ENCODE results near the gene ERI3. TPM values are rescaled to one million over a fixed set of nuclear protein-coding genes. Genes with fewer than 3 reads are reported as not detected.

ERI3 gene
- total and polyA plus RNA-seq, 9 of the 15 experiments (the other 6 are each of a cell fraction or from before 2014, with no cell fraction given), result 47.8 to 93.4 (median 67.2) TPM

DNA sequence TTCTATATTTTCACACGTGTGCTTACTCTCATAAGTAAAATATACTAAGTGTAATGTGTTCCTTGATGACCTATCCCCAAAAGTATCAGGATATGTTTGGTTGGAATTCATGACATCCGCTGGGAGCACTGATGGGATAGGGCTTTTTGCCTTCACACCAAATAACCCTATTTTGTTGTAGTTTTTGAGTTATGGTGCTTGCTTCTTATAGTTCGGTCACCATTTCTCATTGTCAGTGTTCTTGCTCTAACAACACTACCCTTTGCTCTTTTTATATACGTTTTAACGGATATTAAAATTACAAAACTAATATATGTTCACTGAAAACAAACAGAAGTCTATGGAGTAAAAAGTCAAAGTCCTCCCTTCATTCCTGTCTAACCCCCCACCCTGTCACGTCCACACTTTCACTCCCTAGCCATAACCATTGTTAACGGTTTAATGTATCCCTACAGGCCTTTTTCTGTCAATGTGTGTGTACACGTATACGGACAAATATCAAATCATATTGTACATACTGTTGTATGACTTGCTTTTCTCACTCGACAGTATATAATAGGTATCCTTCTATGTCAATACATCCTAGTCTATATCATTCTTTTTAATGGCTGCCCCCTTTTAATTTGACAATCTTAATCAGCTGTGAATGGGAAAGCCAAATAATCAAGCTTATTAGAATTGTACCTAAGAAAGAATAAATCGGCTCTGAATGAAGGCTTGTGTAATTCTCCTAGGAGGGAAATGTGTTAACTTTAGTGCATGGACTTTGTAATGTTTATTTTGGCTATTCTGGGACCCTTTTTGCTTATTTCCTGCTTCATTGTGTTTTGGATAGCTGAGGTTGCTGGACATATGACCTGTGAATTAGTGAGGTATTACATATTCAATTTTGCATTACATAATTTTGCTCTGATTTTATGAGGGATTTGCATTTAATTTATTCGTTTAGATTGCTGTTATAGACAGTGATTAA is 46.5 kb upstream of the ERI3 start:
- TF ChIP-seq SUPT5H (IDR thresholded peaks at IDR 0.05), result no peak
- TF ChIP-seq ZNF584 (CRISPR knock-in tag; IDR thresholded peaks at IDR 0.05; ENCODE audit: low read depth), result no peak
- TF ChIP-seq, protein P1, sequence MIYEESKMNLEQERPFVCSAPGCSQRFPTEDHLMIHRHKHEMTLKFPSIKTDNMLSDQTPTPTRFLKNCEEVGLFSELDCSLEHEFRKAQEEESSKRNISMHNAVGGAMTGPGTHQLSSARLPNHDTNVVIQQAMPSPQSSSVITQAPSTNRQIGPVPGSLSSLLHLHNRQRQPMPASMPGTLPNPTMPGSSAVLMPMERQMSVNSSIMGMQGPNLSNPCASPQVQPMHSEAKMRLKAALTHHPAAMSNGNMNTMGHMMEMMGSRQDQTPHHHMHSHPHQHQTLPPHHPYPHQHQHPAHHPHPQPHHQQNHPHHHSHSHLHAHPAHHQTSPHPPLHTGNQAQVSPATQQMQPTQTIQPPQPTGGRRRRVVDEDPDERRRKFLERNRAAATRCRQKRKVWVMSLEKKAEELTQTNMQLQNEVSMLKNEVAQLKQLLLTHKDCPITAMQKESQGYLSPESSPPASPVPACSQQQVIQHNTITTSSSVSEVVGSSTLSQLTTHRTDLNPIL (CRISPR knock-in tag; IDR thresholded peaks at IDR 0.05), result no peak
- TF ChIP-seq PCBP2 (IDR thresholded peaks at IDR 0.05; ENCODE audit: low read depth, low read length, poor library complexity, severe bottlenecking), result no peak
- no peak for TF ChIP-seq POLR2B (IDR thresholded peaks at IDR 0.05; ENCODE audit: low read depth, partially characterized antibody)
- TF ChIP-seq, protein P2, sequence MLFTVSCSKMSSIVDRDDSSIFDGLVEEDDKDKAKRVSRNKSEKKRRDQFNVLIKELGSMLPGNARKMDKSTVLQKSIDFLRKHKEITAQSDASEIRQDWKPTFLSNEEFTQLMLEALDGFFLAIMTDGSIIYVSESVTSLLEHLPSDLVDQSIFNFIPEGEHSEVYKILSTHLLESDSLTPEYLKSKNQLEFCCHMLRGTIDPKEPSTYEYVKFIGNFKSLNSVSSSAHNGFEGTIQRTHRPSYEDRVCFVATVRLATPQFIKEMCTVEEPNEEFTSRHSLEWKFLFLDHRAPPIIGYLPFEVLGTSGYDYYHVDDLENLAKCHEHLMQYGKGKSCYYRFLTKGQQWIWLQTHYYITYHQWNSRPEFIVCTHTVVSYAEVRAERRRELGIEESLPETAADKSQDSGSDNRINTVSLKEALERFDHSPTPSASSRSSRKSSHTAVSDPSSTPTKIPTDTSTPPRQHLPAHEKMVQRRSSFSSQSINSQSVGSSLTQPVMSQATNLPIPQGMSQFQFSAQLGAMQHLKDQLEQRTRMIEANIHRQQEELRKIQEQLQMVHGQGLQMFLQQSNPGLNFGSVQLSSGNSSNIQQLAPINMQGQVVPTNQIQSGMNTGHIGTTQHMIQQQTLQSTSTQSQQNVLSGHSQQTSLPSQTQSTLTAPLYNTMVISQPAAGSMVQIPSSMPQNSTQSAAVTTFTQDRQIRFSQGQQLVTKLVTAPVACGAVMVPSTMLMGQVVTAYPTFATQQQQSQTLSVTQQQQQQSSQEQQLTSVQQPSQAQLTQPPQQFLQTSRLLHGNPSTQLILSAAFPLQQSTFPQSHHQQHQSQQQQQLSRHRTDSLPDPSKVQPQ (CRISPR knock-in tag; IDR thresholded peaks at IDR 0.05; ENCODE audit: borderline replicate concordance), result no peak
- TF ChIP-seq, protein P3, sequence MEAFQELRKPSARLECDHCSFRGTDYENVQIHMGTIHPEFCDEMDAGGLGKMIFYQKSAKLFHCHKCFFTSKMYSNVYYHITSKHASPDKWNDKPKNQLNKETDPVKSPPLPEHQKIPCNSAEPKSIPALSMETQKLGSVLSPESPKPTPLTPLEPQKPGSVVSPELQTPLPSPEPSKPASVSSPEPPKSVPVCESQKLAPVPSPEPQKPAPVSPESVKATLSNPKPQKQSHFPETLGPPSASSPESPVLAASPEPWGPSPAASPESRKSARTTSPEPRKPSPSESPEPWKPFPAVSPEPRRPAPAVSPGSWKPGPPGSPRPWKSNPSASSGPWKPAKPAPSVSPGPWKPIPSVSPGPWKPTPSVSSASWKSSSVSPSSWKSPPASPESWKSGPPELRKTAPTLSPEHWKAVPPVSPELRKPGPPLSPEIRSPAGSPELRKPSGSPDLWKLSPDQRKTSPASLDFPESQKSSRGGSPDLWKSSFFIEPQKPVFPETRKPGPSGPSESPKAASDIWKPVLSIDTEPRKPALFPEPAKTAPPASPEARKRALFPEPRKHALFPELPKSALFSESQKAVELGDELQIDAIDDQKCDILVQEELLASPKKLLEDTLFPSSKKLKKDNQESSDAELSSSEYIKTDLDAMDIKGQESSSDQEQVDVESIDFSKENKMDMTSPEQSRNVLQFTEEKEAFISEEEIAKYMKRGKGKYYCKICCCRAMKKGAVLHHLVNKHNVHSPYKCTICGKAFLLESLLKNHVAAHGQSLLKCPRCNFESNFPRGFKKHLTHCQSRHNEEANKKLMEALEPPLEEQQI (IDR thresholded peaks at IDR 0.05), result no peak
- TF ChIP-seq U2AF2 (optimal IDR thresholded peaks at IDR 0.05; ENCODE audit: low read depth, low read length), result no peak
- TF ChIP-seq, protein P4, sequence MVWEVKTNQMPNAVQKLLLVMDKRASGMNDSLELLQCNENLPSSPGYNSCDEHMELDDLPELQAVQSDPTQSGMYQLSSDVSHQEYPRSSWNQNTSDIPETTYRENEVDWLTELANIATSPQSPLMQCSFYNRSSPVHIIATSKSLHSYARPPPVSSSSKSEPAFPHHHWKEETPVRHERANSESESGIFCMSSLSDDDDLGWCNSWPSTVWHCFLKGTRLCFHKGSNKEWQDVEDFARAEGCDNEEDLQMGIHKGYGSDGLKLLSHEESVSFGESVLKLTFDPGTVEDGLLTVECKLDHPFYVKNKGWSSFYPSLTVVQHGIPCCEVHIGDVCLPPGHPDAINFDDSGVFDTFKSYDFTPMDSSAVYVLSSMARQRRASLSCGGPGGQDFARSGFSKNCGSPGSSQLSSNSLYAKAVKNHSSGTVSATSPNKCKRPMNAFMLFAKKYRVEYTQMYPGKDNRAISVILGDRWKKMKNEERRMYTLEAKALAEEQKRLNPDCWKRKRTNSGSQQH (CRISPR knock-in tag; IDR thresholded peaks at IDR 0.05), result no peak
- no peak for TF ChIP-seq ZNF589 (CRISPR knock-in tag; IDR thresholded peaks at IDR 0.05; ENCODE audit: low read depth)
- TF ChIP-seq KDM5B (IDR thresholded peaks at IDR 0.05; ENCODE audit: insufficient replicate concordance, low read depth, low read length), result no peak
- no peak for TF ChIP-seq ZNF133 (CRISPR knock-in tag; IDR thresholded peaks at IDR 0.05)
- 3% methylated on average over 12 of the region's 12 CpGs for WGBS (ENCODE audit: insufficient coverage, low coverage, missing lambda C conversion rate)
- peaks cover 0 to 14% of the 10 kb centered on the region in 2 experiments; a peak in 2 of 5 replicates for H3K4me1 ChIP-seq (replicated peaks in 1 of 2; ENCODE audit: control insufficient read depth in 2 of 2, insufficient read depth in 2 of 2, low read length in 2 of 2)
- no peak overlapping the region for H3K27ac ChIP-seq (ENCODE audit: extremely low read depth, low read depth, low read length)
- in situ Hi-C loops (cut with MboI), result no loop called here
- no peak overlapping the region for H2AFZ ChIP-seq (ENCODE audit: low read depth, low read length)
- H3K9me1 ChIP-seq (ENCODE audit: control insufficient read depth, insufficient read depth, low read length), result no peaks in the 10 kb centered on the region
- no peaks in the 10 kb centered on the region for H3K9me3 ChIP-seq (replicated peaks; ENCODE audit: control insufficient read depth, insufficient read depth, low read depth, low read length)
- H3K36me3 ChIP-seq (ENCODE audit: control insufficient read depth, insufficient read depth, low read length), result no peaks in the 10 kb centered on the region
- no peak overlapping the region for H3K9ac ChIP-seq (ENCODE audit: insufficient read depth in 1 of 2, low read depth in 2 of 2, low read length in 2 of 2)
- no peak overlapping the region for H3K4me3 ChIP-seq
- intact Hi-C loops (cut with micrococcal nuclease), result no loop called here
- H4K20me1 ChIP-seq (replicated peaks; ENCODE audit: control insufficient read depth, insufficient read depth, low read length), result no peaks in the 10 kb centered on the region
- no peaks in the 10 kb centered on the region for H3K79me2 ChIP-seq (ENCODE audit: control insufficient read depth, insufficient read depth, low read length)
- H3K4me2 ChIP-seq (ENCODE audit: insufficient read depth, low read length), result no peak overlapping the region
- H3K27me3 ChIP-seq (ENCODE audit: control insufficient read depth in 2 of 2, insufficient read depth in 2 of 2, low read length in 2 of 2), result peaks cover 30 to 49% of the 10 kb centered on the region in 2 experiments
- ChIA-PET CTCF (ENCODE audit: low intra/inter-chr PET ratio) (no interaction called here), POLR2A (interaction anchor here (0.8 to 1.1 kb wide), 2 partner anchors 12 to 320 kb away, joined by 3 to 5 read pairs; no protein-coding TSS in a partner anchor)
- no peak for ATAC-seq
- FAIRE-seq, result no peak
- BruUV-seq (replicated peaks), result no TSS peak
- no peak for DNase-seq (ENCODE audit: extremely low read depth in 1 of 4, low spot score in 3 of 4)
